Liver (tissue), 3 donors: ENCODE results near the gene CDKN2B-AS1.

Experiments
- FOXA1 ChIP-seq: IDR thresholded peaks from 2 replicates; pipeline ENCODE4 v1.6.1; 2016; ENCODE audit warnings: antibody characterized with exemption
- MAX ChIP-seq: IDR thresholded peaks from 2 replicates; pipeline ENCODE4 v1.6.1; 2016; ENCODE audit warnings: antibody characterized with exemption
- REST ChIP-seq: IDR thresholded peaks from 2 replicates; pipeline ENCODE4 v1.6.1; 2016; ENCODE audit warnings: antibody characterized with exemption, mild to moderate bottlenecking
- SP1 ChIP-seq: IDR thresholded peaks from 2 replicates; pipeline ENCODE4 v1.6.1; 2018; ENCODE audit warnings: antibody characterized with exemption, mild to moderate bottlenecking
- TAF1 ChIP-seq: conservative IDR thresholded peaks from 2 replicates; pipeline ENCODE4 v1.6.1; 2016; ENCODE audit warnings: antibody characterized with exemption, mild to moderate bottlenecking
- ZBTB33 ChIP-seq: IDR thresholded peaks from 2 replicates; pipeline ENCODE4 v1.6.1; 2016; ENCODE audit warnings: antibody characterized with exemption
- TF ChIP-seq, protein P1 (sequence below): fragments of 150-350 bp; IDR thresholded peaks from 2 replicates; pipeline ENCODE4 v1.5.1; 2017; ENCODE audit warnings: improper control_type of control experiment, low read depth, low read length; ENCODE audit not compliant: missing input control
- donor health status: healthy.
- donor health status: healthy.

DNA sequence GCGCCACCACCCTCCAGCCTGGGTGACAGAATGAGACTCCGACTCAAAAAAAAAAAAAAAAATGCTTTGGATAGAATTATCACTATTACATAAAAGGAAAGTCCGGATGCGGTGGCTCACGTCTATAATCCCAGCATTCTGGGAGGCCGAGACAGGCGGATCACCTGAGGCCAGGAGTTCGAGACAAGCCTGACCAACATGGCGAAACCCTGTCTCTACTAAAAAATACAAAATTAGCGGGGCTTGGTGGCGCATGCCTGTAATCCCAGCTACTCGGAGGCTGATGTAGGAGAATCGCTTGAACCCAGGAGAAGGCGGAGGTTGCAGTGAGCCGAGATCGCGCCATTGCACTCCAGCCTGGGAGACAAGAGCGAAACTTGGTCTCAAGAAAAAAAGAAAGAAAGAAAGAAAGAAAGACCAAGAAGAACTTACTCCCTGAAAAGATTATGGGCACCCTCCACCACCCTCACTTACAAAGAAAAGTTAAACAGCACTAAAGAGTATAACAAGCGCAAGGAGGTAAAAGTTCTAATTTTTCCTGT, 18.2 kb upstream of the CDKN2B-AS1 start:
- TF ChIP-seq MAX (no peak), SP1 (no peak), FOXA1 (no peak), REST (no peak), TAF1 (no peak), ZBTB33 (no peak)
- TF ChIP-seq, protein P1, sequence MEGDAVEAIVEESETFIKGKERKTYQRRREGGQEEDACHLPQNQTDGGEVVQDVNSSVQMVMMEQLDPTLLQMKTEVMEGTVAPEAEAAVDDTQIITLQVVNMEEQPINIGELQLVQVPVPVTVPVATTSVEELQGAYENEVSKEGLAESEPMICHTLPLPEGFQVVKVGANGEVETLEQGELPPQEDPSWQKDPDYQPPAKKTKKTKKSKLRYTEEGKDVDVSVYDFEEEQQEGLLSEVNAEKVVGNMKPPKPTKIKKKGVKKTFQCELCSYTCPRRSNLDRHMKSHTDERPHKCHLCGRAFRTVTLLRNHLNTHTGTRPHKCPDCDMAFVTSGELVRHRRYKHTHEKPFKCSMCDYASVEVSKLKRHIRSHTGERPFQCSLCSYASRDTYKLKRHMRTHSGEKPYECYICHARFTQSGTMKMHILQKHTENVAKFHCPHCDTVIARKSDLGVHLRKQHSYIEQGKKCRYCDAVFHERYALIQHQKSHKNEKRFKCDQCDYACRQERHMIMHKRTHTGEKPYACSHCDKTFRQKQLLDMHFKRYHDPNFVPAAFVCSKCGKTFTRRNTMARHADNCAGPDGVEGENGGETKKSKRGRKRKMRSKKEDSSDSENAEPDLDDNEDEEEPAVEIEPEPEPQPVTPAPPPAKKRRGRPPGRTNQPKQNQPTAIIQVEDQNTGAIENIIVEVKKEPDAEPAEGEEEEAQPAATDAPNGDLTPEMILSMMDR = no peak
